Activated naive CD4-positive, alpha-beta T cell treated with anti-CD3 and anti-CD28 coated beads for 36 hours (primary cell): ENCODE measurements around the gene RNF208. TPM values are rescaled to one million over a fixed set of nuclear protein-coding genes. Genes with fewer than 3 reads are reported as not detected.
A peak's percentile ranks its signal among the peaks of the same experiment; 100 is the strongest.
"Not testable (repeated sequence)": the region's sequence is repeated elsewhere in the genome, so short reads cannot be mapped to it uniquely, and the experiment has no call there.

Experiments
- CTCF ChIA-PET: fragments of 350-600 bp; sonication (Branson Sonifier 250); formaldehyde crosslinking; loops from one replicate; lab custom pipeline; 2021; ENCODE audit warnings: antibody characterized with exemption; lab: Charles Lee
- DNase-seq: peaks from one replicate; pipeline ENCODE4 v3.0.0-alpha.2; 2020
- H3K27ac Mint-ChIP-seq: one replicate; pipeline ENCODE4 v1.8.0; 2021; ENCODE audit warnings: mild to moderate bottlenecking, mixed read lengths
- H3K27me3 Mint-ChIP-seq: one replicate; pipeline ENCODE4 v1.8.0; 2021; ENCODE audit warnings: low read depth, mixed read lengths
- H3K36me3 Mint-ChIP-seq: one replicate; pipeline ENCODE4 v1.8.0; 2021; ENCODE audit warnings: low read depth, mixed read lengths
- H3K4me1 Mint-ChIP-seq: one replicate; pipeline ENCODE4 v1.8.0; 2021; ENCODE audit warnings: low read depth, mixed read lengths
- H3K4me3 Mint-ChIP-seq: one replicate; pipeline ENCODE4 v1.8.0; 2021; ENCODE audit warnings: mild to moderate bottlenecking, moderate library complexity, mixed read lengths
- H3K9me3 Mint-ChIP-seq: one replicate; pipeline ENCODE4 v1.8.0; 2021; ENCODE audit warnings: mixed read lengths
- intact Hi-C: fragments of 100-400 bp; cut with micrococcal nuclease; formaldehyde crosslinking; loops from one replicate; pipeline ENCODE4 v1.15.1; 2023
- total RNA-seq, 2 experiments: library from RNA; stranded (reverse); gene quantifications; one replicate each; pipeline ENCODE4 v1.2.3, GENCODE V29; 2021

RNF208 gene
- total RNA-seq, 2 experiments from 2014 or later, result 4.9 to 5.0 TPM

DNA sequence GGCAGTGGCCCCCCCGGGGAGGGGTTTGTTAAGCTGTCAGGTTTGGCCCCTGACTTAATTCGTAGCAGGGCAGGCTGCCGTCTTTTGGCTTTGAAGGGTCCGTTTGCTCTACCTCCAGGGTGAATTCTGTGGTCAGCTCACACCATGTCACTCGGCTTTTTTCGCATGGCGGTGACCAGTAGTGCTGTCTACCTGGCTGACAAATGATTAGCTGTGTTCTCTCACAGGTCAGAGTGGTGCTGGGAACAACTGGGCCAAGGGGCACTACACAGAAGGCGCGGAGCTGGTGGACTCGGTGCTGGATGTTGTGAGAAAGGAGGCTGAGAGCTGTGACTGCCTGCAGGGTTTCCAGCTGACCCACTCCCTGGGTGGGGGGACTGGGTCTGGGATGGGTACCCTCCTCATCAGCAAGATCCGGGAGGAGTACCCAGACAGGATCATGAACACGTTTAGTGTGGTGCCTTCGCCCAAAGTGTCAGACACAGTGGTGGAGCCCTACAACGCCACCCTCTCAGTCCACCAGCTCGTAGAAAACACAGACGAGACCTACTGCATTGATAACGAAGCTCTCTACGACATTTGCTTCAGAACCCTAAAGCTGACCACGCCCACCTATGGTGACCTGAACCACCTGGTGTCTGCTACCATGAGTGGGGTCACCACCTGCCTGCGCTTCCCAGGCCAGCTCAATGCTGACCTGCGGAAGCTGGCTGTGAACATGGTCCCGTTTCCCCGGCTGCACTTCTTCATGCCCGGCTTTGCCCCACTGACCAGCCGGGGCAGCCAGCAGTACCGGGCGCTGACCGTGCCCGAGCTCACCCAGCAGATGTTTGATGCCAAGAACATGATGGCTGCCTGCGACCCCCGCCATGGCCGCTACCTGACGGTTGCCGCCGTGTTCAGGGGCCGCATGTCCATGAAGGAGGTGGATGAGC lies 20.5 kb upstream of the RNF208 start:
- Mint-ChIP-seq H3K9me3 (no peaks in the 10 kb centered on the region), H3K36me3 (peaks cover 22% of the 10 kb centered on the region), H3K4me1 (peaks cover 29% of the 10 kb centered on the region), H3K4me3 (peak overlapping the region; percentile 79), H3K27me3 (no peaks in the 10 kb centered on the region), H3K27ac (peak overlapping the region; percentile 74)
- intact Hi-C loops, result loop anchor here (5.0 to 10.0 kb wide), 4 partner anchors 40 to 830 kb away; partner anchors contain the start of genes ANAPC2, ENTR1, PMPCA and SEC16A
- DNase-seq, result no peak
- CTCF ChIA-PET, result interaction anchor here (1.2 kb wide), 1 partner anchor 294 kb away, joined by 3 read pairs; no protein-coding TSS in a partner anchor

DNA sequence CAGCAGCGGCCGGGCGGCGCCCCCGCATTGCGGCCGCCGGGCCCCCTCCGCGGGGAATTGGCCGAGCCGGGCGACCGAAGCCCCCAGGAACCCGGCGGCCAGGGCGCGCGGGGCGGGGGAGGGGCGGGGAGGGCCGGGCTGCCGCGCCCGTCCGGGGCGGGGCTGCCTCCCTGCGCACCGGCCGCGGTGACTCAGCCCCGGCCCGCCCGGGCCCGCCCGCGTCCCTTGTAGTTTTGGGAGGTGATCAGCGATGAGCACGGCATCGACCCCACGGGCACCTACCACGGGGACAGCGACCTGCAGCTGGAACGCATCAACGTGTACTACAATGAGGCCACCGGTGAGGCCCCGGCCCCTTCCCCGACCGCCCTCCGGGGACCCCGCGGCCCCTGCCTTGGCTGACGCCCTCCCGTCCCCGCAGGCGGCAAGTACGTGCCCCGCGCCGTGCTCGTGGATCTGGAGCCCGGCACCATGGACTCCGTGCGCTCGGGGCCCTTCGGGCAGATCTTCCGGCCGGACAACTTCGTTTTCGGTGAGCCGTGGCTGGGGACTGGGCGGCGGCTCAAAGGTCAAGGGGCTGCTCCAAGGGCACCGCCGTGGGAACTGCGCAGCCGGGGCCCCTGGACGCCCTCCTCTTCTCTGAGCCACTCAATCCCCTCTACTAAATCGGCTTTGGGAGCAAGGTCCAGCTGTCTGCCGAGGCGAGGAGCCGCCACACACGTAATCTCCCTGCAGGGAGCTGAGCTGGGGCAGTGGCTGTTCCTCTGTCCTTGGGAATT lies 19.6 kb upstream of the RNF208 start:
- Mint-ChIP-seq H3K36me3 (peaks cover 22% of the 10 kb centered on the region), H3K27me3 (no peaks in the 10 kb centered on the region), H3K4me1 (peaks cover 32% of the 10 kb centered on the region), H3K27ac (peak overlapping the region; percentile 74), H3K9me3 (no peaks in the 10 kb centered on the region), H3K4me3 (peak overlapping the region; percentile 79)
- CTCF ChIA-PET, result interaction anchor here (1.2 kb wide), 1 partner anchor 293 kb away, joined by 3 read pairs; no protein-coding TSS in a partner anchor
- peak; percentile 73 for DNase-seq
- intact Hi-C loops, result loop anchor here (1.0 to 10.0 kb wide), 8 partner anchors 14 to 829 kb away; partner anchors contain the start of genes ANAPC2, ENTR1, NELFB and PMPCA

DNA sequence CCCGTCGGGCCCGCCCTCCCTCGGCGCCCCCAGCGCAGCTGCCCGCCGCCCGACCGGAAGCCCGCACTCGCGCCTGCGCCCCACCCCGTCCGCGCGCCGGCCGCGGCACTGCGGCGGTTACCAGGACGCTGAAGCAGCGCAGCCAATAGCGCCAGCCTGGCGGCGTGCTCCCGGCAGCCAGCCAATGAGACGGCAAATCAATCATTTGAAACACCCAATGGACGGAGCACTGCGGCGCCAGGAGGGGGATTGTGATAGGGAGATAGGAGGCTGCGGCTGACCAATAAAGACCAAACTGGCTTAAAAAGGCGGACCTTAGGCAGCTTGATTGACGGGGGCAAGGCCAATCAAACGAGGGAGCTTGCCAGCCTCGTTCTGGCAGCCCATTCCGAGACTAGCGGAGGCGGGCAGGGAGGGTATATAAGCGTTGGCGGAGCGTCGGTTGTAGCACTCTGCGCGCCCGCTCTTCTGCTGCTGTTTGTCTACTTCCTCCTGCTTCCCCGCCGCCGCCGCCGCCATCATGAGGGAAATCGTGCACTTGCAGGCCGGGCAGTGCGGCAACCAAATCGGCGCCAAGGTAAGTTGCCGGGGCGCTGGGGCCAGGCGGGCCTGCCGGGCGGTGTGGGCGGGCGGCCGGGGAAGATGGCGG lies 18.9 kb upstream of the RNF208 start, which contains the start of gene TUBB4B:
Gene TUBB4B (plus strand): TSS at position 447 of the 649 bp plus-strand sequence. CDS start 74 bp downstream, at position 521.
- no peaks in the 10 kb centered on the region for H3K9me3 Mint-ChIP-seq
- peaks cover 34% of the 10 kb centered on the region for H3K4me1 Mint-ChIP-seq
- H3K27me3 Mint-ChIP-seq, result no peaks in the 10 kb centered on the region
- CTCF ChIA-PET, result interaction anchor here (1.1 kb wide), 1 partner anchor 111 kb away, joined by 3 read pairs; no protein-coding TSS in a partner anchor
- peaks cover 22% of the 10 kb centered on the region for H3K36me3 Mint-ChIP-seq
- intact Hi-C loops, result loop anchor here (1.0 to 10.0 kb wide), 8 partner anchors 14 to 829 kb away; partner anchors contain the start of genes ANAPC2, ENTR1, NELFB and PMPCA
- H3K4me3 Mint-ChIP-seq, result peak within 1 kb of the TSS; percentile 88
- peak within 1 kb of the TSS; percentile 94 for H3K27ac Mint-ChIP-seq
- DNase-seq, result peak; percentile 99

DNA sequence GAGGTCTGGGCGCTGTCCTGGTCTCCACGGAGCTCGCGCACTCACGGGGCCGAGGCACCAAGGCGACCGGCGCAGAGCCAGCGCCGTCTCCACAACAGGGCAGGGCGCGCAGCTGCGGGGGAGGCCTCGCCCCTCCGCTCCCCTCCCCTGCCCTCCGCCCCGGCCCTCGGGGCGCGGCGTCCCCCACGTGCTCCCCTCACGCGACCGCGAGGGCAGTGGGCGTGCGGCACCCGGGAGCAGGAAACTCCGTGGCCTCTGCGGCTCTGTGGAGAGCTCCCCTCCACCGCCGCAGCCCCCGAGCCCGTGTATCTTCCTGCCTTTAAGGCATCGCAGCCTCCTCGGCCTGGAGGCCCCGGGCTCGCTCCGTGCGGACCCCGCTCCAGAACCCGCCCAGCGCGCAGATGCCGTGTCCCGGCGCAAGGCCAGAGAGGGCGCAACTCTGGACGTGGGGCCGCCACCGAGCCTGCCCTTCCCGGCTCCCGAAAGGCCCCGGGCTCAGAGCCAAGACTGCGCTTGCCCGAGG lies 18.3 kb upstream of the RNF208 start:
- CTCF ChIA-PET, result interaction anchor here (1.1 kb wide), 1 partner anchor 111 kb away, joined by 3 read pairs; no protein-coding TSS in a partner anchor
- H3K9me3 Mint-ChIP-seq, result no peaks in the 10 kb centered on the region
- peaks cover 34% of the 10 kb centered on the region for H3K4me1 Mint-ChIP-seq
- intact Hi-C loops, result loop anchor here (5.0 to 10.0 kb wide), 4 partner anchors 38 to 828 kb away; partner anchors contain the start of genes ANAPC2, ENTR1, PMPCA and SEC16A
- H3K36me3 Mint-ChIP-seq, result peaks cover 22% of the 10 kb centered on the region
- H3K27ac Mint-ChIP-seq, result no peak overlapping the region
- no peaks in the 10 kb centered on the region for H3K27me3 Mint-ChIP-seq
- peak overlapping the region; percentile 75 for H3K4me3 Mint-ChIP-seq
- DNase-seq, result peak; percentile 57

DNA sequence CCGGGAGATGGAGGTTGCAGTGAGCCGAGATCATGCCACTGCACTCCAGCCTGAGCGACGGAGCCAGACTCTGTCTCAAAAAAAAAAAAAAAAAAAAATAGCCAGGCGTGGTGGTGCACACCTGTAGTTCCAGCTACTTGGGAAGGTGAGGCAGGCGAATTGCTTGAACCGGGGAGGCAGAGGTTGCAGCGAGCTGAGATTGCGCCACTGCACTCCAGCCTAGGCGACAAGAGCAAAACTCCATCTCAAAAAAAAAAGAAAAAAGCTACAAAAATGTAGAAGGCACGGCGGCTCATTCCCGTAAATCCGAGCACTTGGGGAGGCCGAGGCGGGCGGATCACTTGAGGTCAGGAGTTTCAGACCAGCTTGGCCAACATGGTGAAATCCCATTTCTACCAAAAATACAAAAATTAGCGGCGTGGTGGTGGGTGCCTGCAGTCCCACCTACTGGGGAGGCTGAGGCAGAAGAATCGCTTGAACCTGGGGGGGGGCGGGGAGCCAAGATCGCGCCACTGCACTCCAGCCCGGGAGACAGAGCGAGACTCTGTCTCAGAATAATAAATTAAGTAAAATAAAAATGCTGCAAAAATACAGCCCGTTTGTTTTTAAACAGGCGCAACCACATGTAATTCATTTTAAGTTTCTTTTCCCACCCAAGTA lies 17.6 kb upstream of the RNF208 start:
- not testable (repeated sequence) for H3K27me3 Mint-ChIP-seq, DNase-seq, H3K9me3 Mint-ChIP-seq
- H3K4me1 Mint-ChIP-seq, result peaks cover 37% of the 10 kb centered on the region
- H3K36me3 Mint-ChIP-seq, result peaks cover 22% of the 10 kb centered on the region
- CTCF ChIA-PET, result interaction anchor here (0.6 to 1.9 kb wide), 3 partner anchors 13 to 181 kb away, joined by 3 to 7 read pairs (median 5); partner anchors contain the start of gene RNF224
- H3K4me3 Mint-ChIP-seq, result peak overlapping the region; percentile 75
- peak overlapping the region; percentile 61 for H3K27ac Mint-ChIP-seq
- intact Hi-C loops, result loop anchor here (5.0 to 10.0 kb wide), 5 partner anchors 37 to 827 kb away; partner anchors contain the start of genes ANAPC2, ENTR1, NPDC1 and PMPCA

DNA sequence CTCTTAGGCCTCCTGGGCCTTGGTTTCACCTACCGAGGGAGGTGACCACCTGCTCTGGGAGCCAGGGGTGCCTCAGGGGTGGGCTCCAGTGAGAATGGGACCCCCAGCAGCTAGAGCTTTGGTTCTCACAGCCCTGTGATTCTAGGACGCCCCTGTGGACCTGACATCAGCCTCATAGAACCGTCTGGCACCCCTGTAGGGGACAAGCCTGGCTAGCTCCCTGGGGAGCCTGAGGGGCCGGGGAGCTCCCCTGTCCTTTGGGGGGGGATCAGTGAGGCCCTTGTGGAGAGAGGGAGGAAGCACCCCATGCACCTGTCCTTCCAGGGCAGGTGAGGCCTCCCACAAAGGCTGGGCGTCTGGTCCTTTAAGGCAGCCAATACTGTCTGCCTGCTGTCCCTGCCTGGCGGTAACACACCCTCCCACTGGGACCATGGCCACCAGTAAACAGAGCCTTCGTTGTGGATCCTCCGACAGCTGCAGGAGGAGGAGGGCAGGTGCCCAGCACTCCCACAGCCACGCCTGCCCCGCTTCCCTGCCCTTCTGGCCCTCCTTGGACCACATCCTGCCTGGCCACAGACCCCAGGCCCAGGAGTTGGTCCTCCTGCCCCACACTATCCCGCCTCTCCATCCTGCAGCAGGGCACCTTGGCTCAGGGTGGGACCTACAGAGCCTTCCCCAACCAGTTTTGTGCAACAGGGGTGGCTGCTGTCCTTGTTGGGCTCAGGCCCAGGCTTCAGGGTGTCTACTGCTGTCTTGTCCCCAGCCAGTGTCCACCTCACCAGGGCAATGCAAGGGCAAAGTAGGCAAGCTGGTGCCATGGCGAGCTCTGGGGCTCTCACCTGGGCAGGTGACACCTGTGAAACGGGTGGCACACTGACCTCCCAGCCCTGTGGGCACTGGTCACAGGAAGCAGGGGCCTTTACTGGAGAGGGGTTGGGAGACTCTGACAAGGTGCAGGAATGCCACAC lies 16.0 kb upstream of the RNF208 start:
- no peaks in the 10 kb centered on the region for H3K27me3 Mint-ChIP-seq
- DNase-seq, result no peak
- peaks cover 18% of the 10 kb centered on the region for H3K36me3 Mint-ChIP-seq
- no peaks in the 10 kb centered on the region for H3K9me3 Mint-ChIP-seq
- H3K27ac Mint-ChIP-seq, result no peak overlapping the region
- no peak overlapping the region for H3K4me3 Mint-ChIP-seq
- peaks cover 33% of the 10 kb centered on the region for H3K4me1 Mint-ChIP-seq
- intact Hi-C loops, result loop anchor here (5.0 kb wide), 1 partner anchor 191 kb away; the partner anchor contains the start of gene NPDC1
- CTCF ChIA-PET, result interaction anchor here (0.6 to 2.6 kb wide), 8 partner anchors 9 to 142 kb away, joined by 3 to 17 read pairs (median 4); partner anchors contain the start of genes RNF208 and RNF224

DNA sequence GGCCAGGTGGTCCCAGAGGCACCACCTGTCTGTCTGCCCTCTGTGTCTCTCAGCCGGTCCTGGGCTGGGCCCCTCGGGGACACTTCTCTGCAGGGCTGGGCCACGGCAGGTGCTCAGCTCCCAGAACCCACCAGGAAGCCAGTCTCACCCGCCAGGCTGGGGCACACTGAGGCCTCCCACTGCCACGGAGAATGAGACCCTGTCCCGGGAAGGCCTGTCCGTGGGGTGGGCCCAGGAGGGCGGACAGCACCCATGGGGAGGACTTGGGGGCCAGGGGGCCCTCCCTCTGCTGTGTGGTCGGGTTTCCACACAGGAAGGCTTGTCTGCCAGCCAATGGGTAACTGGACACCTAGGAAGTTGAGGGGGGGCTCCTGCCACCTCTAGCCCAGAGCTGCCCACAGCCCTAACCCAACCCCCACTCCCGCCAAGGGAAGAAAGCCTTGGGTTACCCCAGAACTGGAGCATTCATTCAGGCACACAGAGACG lies 14.9 kb upstream of the RNF208 start:
- DNase-seq, result no peak
- Mint-ChIP-seq H3K4me3 (no peak overlapping the region), H3K4me1 (peaks cover 23% of the 10 kb centered on the region), H3K36me3 (peaks cover 8% of the 10 kb centered on the region), H3K27me3 (no peaks in the 10 kb centered on the region), H3K9me3 (no peaks in the 10 kb centered on the region), H3K27ac (no peak overlapping the region)
- intact Hi-C loops, result loop anchor here (1.0 to 5.0 kb wide), 2 partner anchors 119 to 190 kb away; partner anchors contain the start of gene NPDC1
- CTCF ChIA-PET, result interaction anchor here (0.7 to 2.6 kb wide), 26 partner anchors 10 to 698 kb away, joined by 3 to 22 read pairs (median 4); partner anchors contain the start of genes ANAPC2, NELFB, RNF208 and RNF224

DNA sequence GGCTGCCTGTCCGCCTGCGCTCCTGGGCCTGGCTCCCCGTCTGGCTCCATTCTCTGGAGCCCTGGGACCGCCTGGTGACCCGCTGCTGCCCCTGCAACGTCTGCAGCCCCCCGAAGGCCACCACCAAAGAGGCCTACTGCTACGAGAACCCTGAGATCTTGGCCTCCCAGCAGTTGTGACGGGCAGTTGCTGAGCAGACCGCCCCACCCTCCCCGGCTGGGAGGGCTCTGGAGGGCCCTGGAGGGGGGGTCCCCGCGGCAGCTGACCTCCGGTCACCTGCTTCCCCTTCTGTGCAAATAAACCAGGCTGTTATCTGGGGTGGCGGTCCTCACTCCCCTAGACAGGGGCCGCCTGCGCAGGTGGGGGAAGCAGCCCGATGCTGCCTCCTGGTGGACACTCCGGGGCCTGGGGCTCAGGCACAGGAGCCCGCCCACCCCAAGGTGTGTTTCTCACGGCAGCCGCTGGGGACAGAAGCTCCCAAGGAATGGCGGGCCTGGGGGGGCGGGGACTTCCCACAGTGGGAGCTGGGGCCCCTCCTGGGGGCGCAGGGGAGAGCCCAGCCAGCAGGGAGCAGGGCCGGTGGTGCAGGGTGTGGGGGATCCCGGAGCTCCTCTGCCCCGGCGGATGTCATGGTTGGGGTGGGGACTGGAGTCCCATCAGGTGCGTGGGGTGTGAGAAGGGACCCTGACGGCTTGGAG lies 14.3 kb upstream of the RNF208 start:
- CTCF ChIA-PET, result interaction anchor here (0.6 to 2.6 kb wide), 27 partner anchors 9 to 697 kb away, joined by 3 to 22 read pairs (median 4); partner anchors contain the start of genes ANAPC2, NELFB, RNF208 and RNF224
- H3K36me3 Mint-ChIP-seq, result peaks cover 5% of the 10 kb centered on the region
- peak; percentile 94 for DNase-seq
- H3K4me1 Mint-ChIP-seq, result peaks cover 23% of the 10 kb centered on the region
- H3K27me3 Mint-ChIP-seq, result no peaks in the 10 kb centered on the region
- H3K4me3 Mint-ChIP-seq, result no peak overlapping the region
- H3K9me3 Mint-ChIP-seq, result no peaks in the 10 kb centered on the region
- H3K27ac Mint-ChIP-seq, result no peak overlapping the region
- intact Hi-C loops, result loop anchor here (1.0 to 5.0 kb wide), 2 partner anchors 118 to 189 kb away; partner anchors contain the start of gene NPDC1
